Measurements from ENCODE around the gene APOB. TPM values are rescaled to one million over a fixed set of nuclear protein-coding genes. Genes with fewer than 3 reads are reported as not detected.

The APOB gene
- total and polyA plus RNA-seq, 12 donors = 0.22 to 45.4 (median 8.4) TPM

GRCh38 chr2:20977520-20978180 is 66.2 kb downstream of the APOB start:
- Histone ChIP-seq H3K4me3 (no peak overlapping the region), H3K27ac (no peak overlapping the region), H3K9me3 (no peaks in the 10 kb centered on the region), H3K27me3 (no peaks in the 10 kb centered on the region), H3K36me3 (no peaks in the 10 kb centered on the region), H3K4me1 (peaks cover 0 to 9% (median 0%) of the 10 kb centered on the region in 9 donors)
- TF ChIP-seq CTCF (IDR thresholded peaks at IDR 0.05) = no peak
- intact Hi-C loops (cut with DNase I) = loop anchor here in 1 of 10 donors (2.0 kb wide), 1 partner anchor 45 kb away; no protein-coding TSS in a partner anchor
- WGBS, 2 donors = 55 to 57% methylated on average over 4 of the region's 4 CpGs
- ATAC-seq (no peak), DNase-seq (no peak)

GRCh38 chr2:20976527-20976926 is 67.3 kb downstream of the APOB start:
- DNase-seq (no peak), ATAC-seq (no peak)
- no peaks in the 10 kb centered on the region for H3K9me3 ChIP-seq
- intact Hi-C loops (cut with DNase I) = no loop called here
- no peaks in the 10 kb centered on the region for H3K27me3 ChIP-seq
- H3K4me3 ChIP-seq = no peak overlapping the region
- no peak for TF ChIP-seq CTCF (IDR thresholded peaks at IDR 0.05)
- H3K27ac ChIP-seq = no peak overlapping the region
- WGBS, 2 donors = 65 to 73% methylated on average over 4 of the region's 4 CpGs
- H3K36me3 ChIP-seq = no peaks in the 10 kb centered on the region
- peaks cover 0 to 9% (median 0%) of the 10 kb centered on the region in 9 donors for H3K4me1 ChIP-seq

GRCh38 chr2:20972792-20973565 is 70.9 kb downstream of the APOB start:
- intact Hi-C loops (cut with DNase I) = no loop called here
- H3K27ac ChIP-seq = no peak overlapping the region
- no peak for ATAC-seq
- no peaks in the 10 kb centered on the region for H3K36me3 ChIP-seq
- H3K27me3 ChIP-seq = peaks cover 0 to 5% (median 0%) of the 10 kb centered on the region in 7 donors
- no peak for DNase-seq
- no peak for TF ChIP-seq CTCF (IDR thresholded peaks at IDR 0.05)
- peaks cover 0 to 7% (median 0%) of the 10 kb centered on the region in 9 donors for H3K4me1 ChIP-seq
- WGBS, 2 donors = 71 to 76% methylated on average over 2 of the region's 2 CpGs
- H3K4me3 ChIP-seq = no peak overlapping the region
- no peaks in the 10 kb centered on the region for H3K9me3 ChIP-seq

- TF ChIP-seq CTCF (IDR thresholded peaks at IDR 0.05) = no peak
- peaks cover 0 to 10% (median 5%) of the 10 kb centered on the region in 7 donors for H3K27me3 ChIP-seq
- no peak overlapping the region for H3K27ac ChIP-seq
- intact Hi-C loops (cut with DNase I) = no loop called here
- H3K4me3 ChIP-seq = no peak overlapping the region
- no peaks in the 10 kb centered on the region for H3K36me3 ChIP-seq
- no peak for ATAC-seq
- H3K9me3 ChIP-seq = no peaks in the 10 kb centered on the region
- no peak for DNase-seq
- H3K4me1 ChIP-seq = no peaks in the 10 kb centered on the region
- 49 to 52% methylated on average over 5 of the region's 5 CpGs for WGBS, 2 donors
Measured at GRCh38 chr2:20972110-20972509, 71.8 kb downstream of the APOB start.
